NT2/D1 (cell line): ENCODE measurements around the gene SCN1B.

Experiments
- DNase-seq: peaks from one replicate; pipeline ENCODE4 v3.0.0-alpha.2; 2011; ENCODE audit warnings: low read depth, low spot score
- H3K27me3 ChIP-seq: 2 replicates; pipeline ENCODE4 v1.6.0; 2011; ENCODE audit warnings: mild to moderate bottlenecking; ENCODE audit not compliant: insufficient read length, insufficient read depth
- H3K36me3 ChIP-seq: 2 replicates; pipeline ENCODE4 v1.6.1; 2011; ENCODE audit warnings: mild to moderate bottlenecking, low read length, mixed read lengths; ENCODE audit not compliant: insufficient read depth, insufficient read length
- H3K4me1 ChIP-seq: 2 replicates; pipeline ENCODE4 v1.5.1; 2011; ENCODE audit not compliant: insufficient read depth, insufficient read length
- H3K4me3 ChIP-seq: 2 replicates; pipeline ENCODE4 v1.5.1; 2011; ENCODE audit warnings: low read depth; ENCODE audit not compliant: insufficient read length
- H3K9ac ChIP-seq: 2 replicates; pipeline ENCODE4 v1.6.0; 2011; ENCODE audit warnings: low read depth; ENCODE audit not compliant: insufficient read length
- H3K9me3 ChIP-seq: 2 replicates; pipeline ENCODE4 v1.5.1; 2011; ENCODE audit warnings: mild to moderate bottlenecking, low read length; ENCODE audit not compliant: insufficient read depth
- SUZ12 ChIP-seq: IDR thresholded peaks from 2 replicates; pipeline ENCODE4 v1.6.1; 2011; ENCODE audit not compliant: insufficient read length, insufficient read depth; ENCODE audit errors: extremely low read depth
- YY1 ChIP-seq: IDR thresholded peaks from 2 replicates; pipeline ENCODE4 v1.6.1; 2011; ENCODE audit not compliant: insufficient read length, insufficient read depth
- ZNF274 ChIP-seq: IDR thresholded peaks from 2 replicates; pipeline ENCODE4 v1.6.1; 2011; ENCODE audit warnings: mild to moderate bottlenecking, low read depth, low read length

SCN1B gene

GRCh38 chr19:35059006-35059798, 28.9 kb downstream of the SCN1B start:
- TF ChIP-seq SUZ12 = no peak
- no peak for TF ChIP-seq YY1
- no peak for TF ChIP-seq ZNF274
- no peak overlapping the region for H3K4me3 ChIP-seq

GRCh38 chr19:35059799-35060091, 29.5 kb downstream of the SCN1B start:
- Histone ChIP-seq H3K9ac (no peak overlapping the region), H3K36me3 (no peaks in the 10 kb centered on the region), H3K4me1 (no peaks in the 10 kb centered on the region), H3K4me3 (no peak overlapping the region), H3K9me3 (no peaks in the 10 kb centered on the region), H3K27me3 (no peaks in the 10 kb centered on the region)
- DNase-seq = no peak
- no peak for TF ChIP-seq ZNF274
- no peak for TF ChIP-seq YY1
- TF ChIP-seq SUZ12 = no peak

More at GRCh38 chr19:35059006-35059798, 28.9 kb downstream of the SCN1B start:
- no peaks in the 10 kb centered on the region for H3K9me3 ChIP-seq
- no peaks in the 10 kb centered on the region for H3K36me3 ChIP-seq
- H3K4me1 ChIP-seq = no peaks in the 10 kb centered on the region
- no peak for DNase-seq
- no peaks in the 10 kb centered on the region for H3K27me3 ChIP-seq
- H3K9ac ChIP-seq = no peak overlapping the region

- Histone ChIP-seq H3K9ac (no peak overlapping the region), H3K27me3 (no peaks in the 10 kb centered on the region), H3K36me3 (no peaks in the 10 kb centered on the region), H3K4me3 (no peak overlapping the region), H3K4me1 (no peaks in the 10 kb centered on the region), H3K9me3 (no peaks in the 10 kb centered on the region)
- no peak for TF ChIP-seq ZNF274
- no peak for TF ChIP-seq SUZ12
- no peak for TF ChIP-seq YY1
- no peak for DNase-seq
These were observed 30.0 kb downstream of the SCN1B start for GRCh38 chr19:35060160-35060855.

- no peaks in the 10 kb centered on the region for H3K36me3 ChIP-seq
- no peak for DNase-seq
These were observed 31.5 kb downstream of the SCN1B start for GRCh38 chr19:35061583-35062373.

DNA sequence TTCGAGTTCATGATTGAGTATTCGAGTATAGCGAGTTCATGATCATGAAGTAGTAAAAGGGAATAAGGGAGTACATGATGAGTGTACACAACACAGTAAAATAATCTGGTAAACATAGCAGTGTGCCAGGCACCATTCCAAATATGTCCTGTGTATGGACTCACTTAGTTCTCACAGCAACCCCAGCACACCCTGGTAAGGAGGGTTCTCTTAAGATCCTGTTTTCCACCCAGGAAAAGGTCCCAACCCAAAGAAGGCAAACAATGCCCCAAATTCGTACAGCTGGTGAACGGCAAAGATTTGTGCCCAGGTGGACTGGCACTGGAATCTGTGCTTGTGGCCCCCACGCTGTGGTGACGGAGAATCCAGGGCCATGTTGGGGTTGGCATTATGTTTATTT, 32.7 kb downstream of the SCN1B start:
- no peaks in the 10 kb centered on the region for H3K27me3 ChIP-seq
- no peak overlapping the region for H3K4me3 ChIP-seq
- H3K9ac ChIP-seq = no peak overlapping the region
- TF ChIP-seq YY1 (no peak), SUZ12 (no peak), ZNF274 (no peak)
- no peaks in the 10 kb centered on the region for H3K4me1 ChIP-seq
- no peaks in the 10 kb centered on the region for H3K9me3 ChIP-seq
- no peaks in the 10 kb centered on the region for H3K36me3 ChIP-seq
- DNase-seq = no peak

More at GRCh38 chr19:35061583-35062373, 31.5 kb downstream of the SCN1B start:
- H3K4me1 ChIP-seq = no peaks in the 10 kb centered on the region
- no peak overlapping the region for H3K9ac ChIP-seq
- no peaks in the 10 kb centered on the region for H3K9me3 ChIP-seq
- no peaks in the 10 kb centered on the region for H3K27me3 ChIP-seq
- H3K4me3 ChIP-seq = no peak overlapping the region
- TF ChIP-seq YY1 (no peak), ZNF274 (no peak), SUZ12 (no peak)

DNA sequence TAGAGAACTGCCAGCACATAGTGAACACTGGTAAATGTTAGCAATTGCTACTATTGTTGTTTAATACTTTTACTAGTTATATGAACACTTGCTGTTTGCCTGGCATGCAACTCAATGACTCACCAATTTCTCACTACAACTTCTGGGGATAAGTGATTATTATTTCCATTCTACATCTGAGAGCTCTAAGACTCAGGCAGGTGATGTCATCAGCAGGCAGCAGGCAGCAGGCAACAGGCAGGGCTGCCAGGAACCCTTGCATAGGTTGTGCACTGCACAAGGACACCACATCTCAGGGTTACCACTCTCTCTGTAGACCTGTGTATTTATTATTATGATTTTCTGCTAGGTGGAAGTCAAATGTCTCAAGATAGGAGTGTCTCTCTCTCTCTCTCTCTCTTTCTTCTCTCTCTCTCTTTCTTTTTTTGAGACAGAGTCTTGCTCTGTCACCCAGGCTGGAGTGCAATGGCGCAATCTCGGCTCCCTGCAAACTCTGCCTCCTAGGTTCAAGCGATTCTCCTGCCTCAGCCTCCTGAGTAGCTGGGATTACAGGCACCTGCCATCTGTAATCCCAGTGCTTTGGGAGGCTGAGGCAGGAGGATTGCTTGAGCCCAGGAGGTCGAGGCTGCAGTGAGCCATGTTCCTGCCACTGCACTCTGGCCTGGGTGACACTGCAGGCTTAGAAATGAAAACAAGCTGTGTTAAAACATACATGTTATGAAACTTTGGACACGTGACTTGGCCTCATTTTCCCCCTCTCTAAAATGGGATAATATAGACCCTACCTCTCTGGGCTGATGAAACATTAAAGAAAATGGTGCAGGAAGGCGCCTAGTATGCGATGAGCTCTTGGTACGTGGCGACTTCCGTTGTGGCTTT, 33.9 kb downstream of the SCN1B start:
- Histone ChIP-seq H3K4me1 (no peaks in the 10 kb centered on the region), H3K9ac (no peak overlapping the region), H3K4me3 (no peak overlapping the region), H3K27me3 (no peaks in the 10 kb centered on the region), H3K9me3 (no peaks in the 10 kb centered on the region), H3K36me3 (no peaks in the 10 kb centered on the region)
- no peak for TF ChIP-seq SUZ12
- no peak for TF ChIP-seq ZNF274
- no peak for TF ChIP-seq YY1
- DNase-seq = no peak

- TF ChIP-seq YY1 = no peak
- TF ChIP-seq SUZ12 = no peak
- TF ChIP-seq ZNF274 = no peak
- Histone ChIP-seq H3K9me3 (0 out of 2 replicates have a peak, but pooled peaks cover 3% of the 10 kb centered on the region), H3K27me3 (no peaks in the 10 kb centered on the region), H3K9ac (no peak overlapping the region), H3K36me3 (no peaks in the 10 kb centered on the region), H3K4me1 (no peaks in the 10 kb centered on the region), H3K4me3 (no peak overlapping the region)
- DNase-seq = no peak
These were observed 35.3 kb downstream of the SCN1B start for GRCh38 chr19:35065574-35065973.
